Activated T-helper 2 cell treated with anti-CD3 and anti-CD28 coated beads, Interferon-gamma antibody, Interleukin-2, Interleukin-4, amounts not matched to agents 10 μg/mL and 5 μg/mL and 100 μg/mL, durations not matched to agents 14 hours and 24 hours and 36 hours (primary cell): ENCODE measurements around the gene EPC1. TPM values are rescaled to one million over a fixed set of nuclear protein-coding genes. Genes with fewer than 3 reads are reported as not detected.
"Not testable (repeated sequence)": the region's sequence is repeated elsewhere in the genome, so short reads cannot be mapped to it uniquely, and the experiment has no call there.

Source experiments
- DNase-seq: peaks from one replicate; pipeline ENCODE4 v3.0.0; 2021; ENCODE audit warnings: low spot score
- H3K27ac Mint-ChIP-seq: one replicate; pipeline ENCODE4 v1.8.0; 2021; ENCODE audit warnings: mixed read lengths
- H3K27me3 Mint-ChIP-seq: one replicate; pipeline ENCODE4 v1.8.0; 2021; ENCODE audit warnings: low read depth, mixed read lengths
- H3K36me3 Mint-ChIP-seq: one replicate; pipeline ENCODE4 v1.8.0; 2021; ENCODE audit warnings: low read depth, mixed read lengths
- H3K4me1 Mint-ChIP-seq: one replicate; pipeline ENCODE4 v1.8.0; 2021; ENCODE audit warnings: low read depth, mixed read lengths
- H3K4me3 Mint-ChIP-seq: one replicate; pipeline ENCODE4 v1.8.0; 2021; ENCODE audit warnings: low read depth, mild to moderate bottlenecking, moderate library complexity, mixed read lengths
- H3K9me3 Mint-ChIP-seq: one replicate; pipeline ENCODE4 v1.8.0; 2021; ENCODE audit warnings: mixed read lengths
- intact Hi-C: fragments of 100-400 bp; cut with micrococcal nuclease; formaldehyde crosslinking; loops from one replicate; pipeline ENCODE4 v1.15.1; 2023
- total RNA-seq: library from RNA; stranded (reverse); gene quantifications from 2 replicates; pipeline ENCODE4 v1.2.3, GENCODE V29; 2022

The EPC1 gene
- total RNA-seq, 1 donor from 2014 or later = 35.3 TPM

- H3K4me3 Mint-ChIP-seq = no peak overlapping the region
- DNase-seq = no peak
- H3K27ac Mint-ChIP-seq = no peak overlapping the region
- H3K9me3 Mint-ChIP-seq = peaks cover 4% of the 10 kb centered on the region
- intact Hi-C loops = no loop called here
- H3K4me1 Mint-ChIP-seq = no peaks in the 10 kb centered on the region
- no peaks in the 10 kb centered on the region for H3K36me3 Mint-ChIP-seq
- peaks cover under 1% of the 10 kb centered on the region for H3K27me3 Mint-ChIP-seq
These were observed 114.6 kb downstream of the EPC1 start for GRCh38 chr10:32232378-32232777.

DNA sequence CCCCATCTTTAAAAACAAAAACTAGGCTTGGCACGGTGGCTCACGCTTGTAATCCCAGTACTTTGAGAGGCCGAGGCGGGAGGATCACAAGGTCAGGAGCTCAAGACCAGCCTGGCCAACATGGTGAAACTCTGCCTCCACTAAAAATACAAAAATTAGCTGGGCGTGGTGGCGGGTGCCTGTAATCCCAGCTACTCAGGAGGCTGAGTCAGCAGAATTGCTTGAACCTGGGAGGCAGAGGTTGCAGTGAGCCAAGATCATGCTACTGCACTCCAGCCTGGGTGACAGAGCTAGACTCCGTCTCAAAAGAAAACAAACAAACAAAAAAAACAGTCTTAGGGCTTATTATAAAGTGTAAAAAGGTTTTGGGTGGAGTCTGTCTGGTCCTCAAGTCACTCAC, 117.2 kb downstream of the EPC1 start:
- H3K27ac Mint-ChIP-seq, H3K27me3 Mint-ChIP-seq, intact Hi-C loops: not testable (repeated sequence)

DNA sequence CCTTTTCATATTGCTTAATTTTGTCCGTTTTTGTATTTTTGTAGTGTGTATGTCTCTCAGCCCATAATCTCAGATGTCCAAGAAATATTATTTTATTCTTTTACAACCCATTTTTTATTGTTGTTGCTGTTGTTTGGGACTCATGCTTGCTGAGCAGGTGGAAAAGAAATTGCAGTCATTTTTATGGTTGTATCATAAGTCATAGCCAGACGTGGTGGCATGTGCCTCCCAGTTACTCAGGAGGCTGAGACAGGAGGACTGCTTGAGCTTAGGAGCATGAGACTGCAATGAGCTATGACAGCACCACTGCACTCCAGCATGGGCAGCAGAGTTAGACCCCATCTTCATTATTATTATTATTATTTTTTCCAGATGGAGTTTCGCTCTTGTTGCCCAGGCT, 117.8 kb downstream of the EPC1 start:
- Mint-ChIP-seq H3K9me3 (peaks cover under 1% of the 10 kb centered on the region), H3K4me3 (no peak overlapping the region), H3K36me3 (no peaks in the 10 kb centered on the region), H3K27ac (no peak overlapping the region), H3K4me1 (no peaks in the 10 kb centered on the region), H3K27me3 (peaks cover 3% of the 10 kb centered on the region)
- no peak for DNase-seq
- intact Hi-C loops = no loop called here

More for the DNA sequence above, 117.2 kb downstream of the EPC1 start:
- H3K9me3 Mint-ChIP-seq, H3K4me1 Mint-ChIP-seq, H3K36me3 Mint-ChIP-seq, H3K4me3 Mint-ChIP-seq, DNase-seq: not testable (repeated sequence)

DNA sequence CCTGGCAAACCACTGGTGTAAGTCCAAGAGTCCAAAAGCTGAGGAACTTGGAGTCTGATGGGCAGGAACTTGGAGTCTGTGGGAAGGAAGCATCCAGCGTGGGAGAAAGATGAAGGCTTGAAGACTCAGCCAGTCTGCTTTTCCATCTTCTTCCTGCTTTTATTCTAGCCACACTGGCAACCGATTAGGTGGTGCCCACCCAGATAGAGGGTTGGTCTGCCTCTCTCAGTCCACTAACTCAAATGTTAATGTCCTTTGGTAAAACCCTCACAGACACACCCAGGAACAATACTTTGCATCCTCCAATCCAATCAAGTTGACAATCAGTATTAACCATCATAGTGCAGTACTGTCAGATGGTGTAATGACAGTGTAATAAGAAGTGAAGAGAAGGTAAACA, 119.2 kb downstream of the EPC1 start:
- Mint-ChIP-seq H3K9me3 (no peaks in the 10 kb centered on the region), H3K27ac (no peak overlapping the region), H3K4me3 (no peak overlapping the region), H3K4me1 (no peaks in the 10 kb centered on the region), H3K36me3 (no peaks in the 10 kb centered on the region), H3K27me3 (peaks cover 3% of the 10 kb centered on the region)
- no peak for DNase-seq
- intact Hi-C loops = no loop called here

DNA sequence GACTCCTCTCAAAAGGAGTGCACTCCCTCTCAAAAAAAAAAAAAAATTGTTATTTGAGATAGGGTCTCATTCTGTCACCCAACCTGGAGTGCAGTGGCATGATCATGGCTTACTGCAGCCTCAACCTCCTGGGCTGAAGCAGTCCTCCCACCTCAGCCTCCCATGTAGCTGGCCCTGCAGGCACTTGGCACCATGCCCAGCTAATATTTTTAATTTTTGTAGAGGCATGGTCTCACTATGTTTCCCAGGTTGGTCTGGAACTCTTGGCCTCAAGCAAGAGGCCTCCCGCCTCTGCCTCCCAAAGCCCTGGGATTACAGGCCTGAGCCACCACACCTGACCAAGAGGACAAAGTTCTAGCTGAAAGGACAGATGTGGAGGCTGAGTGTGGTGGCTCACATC, 120.3 kb downstream of the EPC1 start:
- Mint-ChIP-seq H3K27me3 (peaks cover 3% of the 10 kb centered on the region), H3K9me3 (no peaks in the 10 kb centered on the region), H3K4me1 (no peaks in the 10 kb centered on the region), H3K36me3 (no peaks in the 10 kb centered on the region), H3K4me3 (no peak overlapping the region), H3K27ac (no peak overlapping the region)
- DNase-seq = no peak
- intact Hi-C loops = no loop called here

DNA sequence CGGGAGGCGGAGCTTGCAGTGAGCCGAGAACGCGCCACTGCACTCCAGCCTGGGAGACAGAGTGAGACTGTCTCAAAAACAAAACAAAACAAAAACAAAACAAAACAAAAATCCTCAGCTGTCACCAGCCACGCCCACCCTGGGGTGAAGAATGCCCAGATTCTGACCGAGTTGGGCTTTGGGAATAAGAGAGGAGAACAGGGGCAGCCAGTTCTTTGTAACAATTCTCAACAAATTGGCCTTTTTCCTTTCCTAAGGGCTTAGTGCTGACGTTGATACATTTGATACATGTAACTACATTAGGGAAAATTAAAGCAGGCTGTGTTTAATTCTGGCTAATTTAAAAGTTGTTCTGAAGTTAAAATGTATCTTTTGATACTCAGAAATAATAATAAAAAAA, 121.0 kb downstream of the EPC1 start:
- intact Hi-C loops = no loop called here
- Mint-ChIP-seq H3K4me1 (no peaks in the 10 kb centered on the region), H3K4me3 (no peak overlapping the region), H3K9me3 (no peaks in the 10 kb centered on the region), H3K27ac (no peak overlapping the region), H3K27me3 (peaks cover 3% of the 10 kb centered on the region), H3K36me3 (no peaks in the 10 kb centered on the region)
- no peak for DNase-seq

GRCh38 chr10:32222376-32222775, 124.6 kb downstream of the EPC1 start:
- H3K27ac Mint-ChIP-seq, DNase-seq, intact Hi-C loops, H3K36me3 Mint-ChIP-seq, H3K4me1 Mint-ChIP-seq, H3K27me3 Mint-ChIP-seq, H3K4me3 Mint-ChIP-seq: not testable (repeated sequence)
- peaks cover 18% of the 10 kb centered on the region for H3K9me3 Mint-ChIP-seq

DNA sequence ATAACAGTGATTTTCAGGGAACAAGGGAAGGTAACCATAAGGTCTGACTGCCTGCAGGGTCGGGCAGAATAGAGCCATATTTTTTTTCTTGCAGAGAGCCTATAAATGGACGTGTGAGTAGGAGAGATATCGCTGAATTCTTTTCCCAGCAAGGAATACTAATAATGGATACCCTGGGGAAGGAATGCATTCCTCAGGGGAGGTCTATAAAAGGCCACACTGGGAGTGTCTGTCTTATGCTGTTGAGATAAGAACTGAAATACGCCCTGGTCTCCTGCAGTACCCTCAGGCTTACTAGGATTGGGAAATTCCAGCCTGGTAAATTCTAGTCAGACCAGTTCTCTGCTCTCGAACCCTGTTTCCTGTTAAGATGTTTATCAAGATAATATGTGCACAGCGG, 127.8 kb downstream of the EPC1 start:
- intact Hi-C loops, H3K27ac Mint-ChIP-seq, H3K4me1 Mint-ChIP-seq, H3K4me3 Mint-ChIP-seq, H3K27me3 Mint-ChIP-seq, DNase-seq, H3K36me3 Mint-ChIP-seq: not testable (repeated sequence)
- peaks cover 18% of the 10 kb centered on the region for H3K9me3 Mint-ChIP-seq

DNA sequence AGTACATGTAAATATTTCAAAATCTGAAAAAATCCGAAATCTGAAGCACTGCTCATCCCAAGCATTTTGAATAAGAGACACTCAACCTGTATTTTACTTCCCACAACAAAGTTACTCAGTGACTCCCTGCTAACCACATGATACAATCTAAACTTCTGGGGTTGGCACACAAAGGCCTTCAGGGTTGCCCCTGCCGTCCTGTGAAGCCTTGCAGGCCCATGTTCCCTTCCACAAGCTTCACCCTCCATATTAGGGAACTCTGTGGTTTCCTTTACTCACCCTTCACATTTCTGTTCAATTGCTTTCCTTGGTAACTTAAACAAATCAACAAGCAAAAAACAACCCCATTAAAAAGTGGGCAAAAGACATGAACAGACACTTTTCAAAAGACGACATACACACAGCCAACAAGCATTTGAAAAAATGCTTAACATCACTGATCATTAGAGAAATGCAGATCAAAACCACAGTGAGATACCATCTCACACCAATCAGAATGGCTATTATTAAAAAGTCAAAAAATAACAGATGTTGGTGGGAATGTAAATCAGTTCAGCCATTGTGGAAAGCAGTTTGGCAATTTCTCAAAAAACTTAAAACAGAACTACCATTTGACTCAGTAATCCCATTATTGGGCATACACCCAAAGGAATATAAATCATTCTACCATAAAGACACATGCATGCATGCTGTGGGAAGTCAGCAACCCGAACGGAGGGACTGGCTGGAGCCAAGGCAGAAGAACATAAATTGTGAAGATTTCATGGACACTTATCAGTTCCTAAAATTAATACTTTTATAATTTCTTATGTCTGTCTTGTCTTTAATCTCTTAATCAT, 128.5 kb downstream of the EPC1 start:
- H3K4me1 Mint-ChIP-seq, DNase-seq, H3K36me3 Mint-ChIP-seq, H3K27ac Mint-ChIP-seq, H3K27me3 Mint-ChIP-seq, H3K4me3 Mint-ChIP-seq, intact Hi-C loops: not testable (repeated sequence)
- H3K9me3 Mint-ChIP-seq = peaks cover 18% of the 10 kb centered on the region

Other genes with a start within 250 kb of the EPC1 start
- 12.2 and 14.0 TPM in 2 replicates for gene CCDC7, start 99.0 kb upstream of the EPC1 start, total RNA-seq